Endodermal cell (in vitro differentiated cells): ENCODE results near the gene CLIP1. TPM values are rescaled to one million over a fixed set of nuclear protein-coding genes. Genes with fewer than 3 reads are reported as not detected.
A peak's percentile ranks its signal among the peaks of the same experiment; 100 is the strongest.

Source experiments
- DNase-seq: peaks from one replicate; pipeline ENCODE4 v3.0.0-alpha.2; 2017
- H3K27ac ChIP-seq: 2 replicates; pipeline ENCODE4 v1.5.1; 2013; ENCODE audit warnings: mild to moderate bottlenecking, low read depth, low read length, moderate library complexity
- H3K27me3 ChIP-seq: 2 replicates; pipeline ENCODE4 v1.6.1; 2013; ENCODE audit warnings: mild to moderate bottlenecking, low read length, moderate library complexity; ENCODE audit not compliant: insufficient read depth, control insufficient read depth, poor library complexity, severe bottlenecking
- H3K36me3 ChIP-seq: 2 replicates; pipeline ENCODE4 v1.7.0; 2013; ENCODE audit warnings: mild to moderate bottlenecking, low read length, moderate library complexity; ENCODE audit not compliant: control insufficient read depth, insufficient read depth
- H3K4me1 ChIP-seq: one replicate; pipeline ENCODE4 v1.7.0; 2013; ENCODE audit warnings: low read length; ENCODE audit not compliant: control insufficient read depth, insufficient read depth
- H3K4me3 ChIP-seq: 2 replicates; pipeline ENCODE4 v1.5.1; 2013; ENCODE audit warnings: mild to moderate bottlenecking, low read length, moderate library complexity
- H3K9ac ChIP-seq: 2 replicates; pipeline ENCODE4 v1.6.1; 2013; ENCODE audit warnings: mild to moderate bottlenecking, low read length, moderate library complexity; ENCODE audit not compliant: poor library complexity, severe bottlenecking; ENCODE audit errors: extremely low read depth
- H3K9me3 ChIP-seq: 2 replicates; pipeline ENCODE4 v1.6.1; 2013; ENCODE audit warnings: mild to moderate bottlenecking, low read length, moderate library complexity; ENCODE audit not compliant: control insufficient read depth
- H3K27ac Mint-ChIP-seq: 2 replicates; pipeline ENCODE4 v1.8.0; 2020; ENCODE audit warnings: mixed read lengths
- H3K27me3 Mint-ChIP-seq: 2 replicates; pipeline ENCODE4 v1.8.0; 2021; ENCODE audit warnings: mild to moderate bottlenecking, mixed read lengths; ENCODE audit not compliant: insufficient read depth
- H3K36me3 Mint-ChIP-seq: 2 replicates; pipeline ENCODE4 v1.8.0; 2020; ENCODE audit warnings: low read depth, mixed read lengths
- H3K4me1 Mint-ChIP-seq: 2 replicates; pipeline ENCODE4 v1.8.0; 2020; ENCODE audit warnings: mixed read lengths
- H3K4me3 Mint-ChIP-seq: 2 replicates; pipeline ENCODE4 v1.8.0; 2020; ENCODE audit warnings: mild to moderate bottlenecking, moderate library complexity, mixed read lengths
- H3K9me3 Mint-ChIP-seq: 2 replicates; pipeline ENCODE4 v1.8.0; 2020; ENCODE audit warnings: mild to moderate bottlenecking, mixed read lengths
- CTCF ChIP-seq: fragments of 200-600 bp; sonication (generic); conservative IDR thresholded peaks from 2 replicates; pipeline ENCODE4 v1.5.0; 2021; ENCODE audit warnings: antibody characterized with exemption, mild to moderate bottlenecking
- WGBS, 2 experiments: methylation state at CpG; one replicate each; pipeline versions ENCODE4 v1.1.5 to v1.1.7; 2013; ENCODE audit warnings: missing lambda C conversion rate in 2 of 2, mixed read lengths in 1 of 2; ENCODE audit not compliant: insufficient coverage in 1 of 2, insufficient read length in 1 of 2; 5-methylcytosine and 5-hydroxymethylcytosine counted together
- total RNA-seq, 2 donors: library from RNA; stranded (reverse); fragmentation: NEBNext Ultra II Directional in 1 of 2; extraction: Animal tissue kit (Norgen Biotek cat#: 25700) in 1 of 2; gene quantifications; 2 replicates in 1 of 2; 3 replicates in 1 of 2; pipeline ENCODE4 v1.2.1, GENCODE V29; 2021

Gene CLIP1
- total RNA-seq, 2 donors from 2014 or later, result 56.5 to 65.1 TPM

GRCh38 chr12:122309564-122310121 is 112.8 kb downstream of the CLIP1 start:
- DNase-seq, result no peak
- no peak for TF ChIP-seq CTCF
- no peaks in the 10 kb centered on the region for H3K27me3 Mint-ChIP-seq

GRCh38 chr12:122308811-122309210 is 113.7 kb downstream of the CLIP1 start:
- TF ChIP-seq CTCF, result no peak

More at GRCh38 chr12:122309564-122310121, 112.8 kb downstream of the CLIP1 start:
- H3K4me3 Mint-ChIP-seq, result no peak overlapping the region
- H3K9me3 Mint-ChIP-seq, result no peaks in the 10 kb centered on the region
- Histone ChIP-seq H3K36me3 (peaks cover 55% of the 10 kb centered on the region), H3K4me3 (no peak overlapping the region), H3K27me3 (no peaks in the 10 kb centered on the region), H3K27ac (no peak overlapping the region), H3K9ac (no peak overlapping the region), H3K4me1 (no peaks in the 10 kb centered on the region), H3K9me3 (no peaks in the 10 kb centered on the region)
- H3K4me1 Mint-ChIP-seq, result no peaks in the 10 kb centered on the region
- H3K27ac Mint-ChIP-seq, result no peak overlapping the region
- 92 to 94% methylated on average over 7 to 8 of the region's 8 CpGs for WGBS, 2 experiments
- peaks cover 36% of the 10 kb centered on the region for H3K36me3 Mint-ChIP-seq

GRCh38 chr12:122306407-122306806 is 116.1 kb downstream of the CLIP1 start:
- Mint-ChIP-seq H3K27ac (peak overlapping the region; percentile 18), H3K4me1 (no peaks in the 10 kb centered on the region), H3K9me3 (no peaks in the 10 kb centered on the region), H3K36me3 (peaks cover 31% of the 10 kb centered on the region), H3K27me3 (no peaks in the 10 kb centered on the region), H3K4me3 (no peak overlapping the region)
- Histone ChIP-seq H3K9me3 (no peaks in the 10 kb centered on the region), H3K36me3 (peaks cover 65% of the 10 kb centered on the region), H3K27ac (no peak overlapping the region), H3K4me3 (no peak overlapping the region), H3K27me3 (no peaks in the 10 kb centered on the region), H3K4me1 (no peaks in the 10 kb centered on the region), H3K9ac (no peak overlapping the region)
- peak; percentile 78 for TF ChIP-seq CTCF
- 78 to 80% methylated on average over 4 of the region's 4 CpGs for WGBS, 2 experiments
- DNase-seq, result peak; percentile 83

More at GRCh38 chr12:122308811-122309210, 113.7 kb downstream of the CLIP1 start:
- no peak for DNase-seq
- Histone ChIP-seq H3K4me1 (no peaks in the 10 kb centered on the region), H3K4me3 (no peak overlapping the region), H3K9me3 (no peaks in the 10 kb centered on the region), H3K9ac (no peak overlapping the region), H3K27me3 (no peaks in the 10 kb centered on the region), H3K36me3 (peaks cover 55% of the 10 kb centered on the region), H3K27ac (no peak overlapping the region)
- no peaks in the 10 kb centered on the region for H3K27me3 Mint-ChIP-seq
- H3K4me1 Mint-ChIP-seq, result no peaks in the 10 kb centered on the region
- peaks cover 31% of the 10 kb centered on the region for H3K36me3 Mint-ChIP-seq
- H3K4me3 Mint-ChIP-seq, result no peak overlapping the region
- no peaks in the 10 kb centered on the region for H3K9me3 Mint-ChIP-seq
- WGBS, 2 experiments, result 91 to 100% methylated on average over 1 of the region's 1 CpG
- no peak overlapping the region for H3K27ac Mint-ChIP-seq
